Neural progenitor cell (in vitro differentiated cells): ENCODE results near the gene DLEC1.

Source experiments
- CTCF ChIP-seq: fragments of 200-600 bp; sonication (generic); IDR thresholded peaks from 2 replicates; pipeline ENCODE4 v1.5.1; 2017; ENCODE audit warnings: antibody characterized with exemption, mild to moderate bottlenecking
- EZH2 ChIP-seq: fragments of 200-600 bp; sonication (generic); IDR thresholded peaks from 2 replicates; pipeline ENCODE4 v1.6.1; 2017; ENCODE audit warnings: antibody characterized with exemption, mild to moderate bottlenecking, moderate library complexity

DNA sequence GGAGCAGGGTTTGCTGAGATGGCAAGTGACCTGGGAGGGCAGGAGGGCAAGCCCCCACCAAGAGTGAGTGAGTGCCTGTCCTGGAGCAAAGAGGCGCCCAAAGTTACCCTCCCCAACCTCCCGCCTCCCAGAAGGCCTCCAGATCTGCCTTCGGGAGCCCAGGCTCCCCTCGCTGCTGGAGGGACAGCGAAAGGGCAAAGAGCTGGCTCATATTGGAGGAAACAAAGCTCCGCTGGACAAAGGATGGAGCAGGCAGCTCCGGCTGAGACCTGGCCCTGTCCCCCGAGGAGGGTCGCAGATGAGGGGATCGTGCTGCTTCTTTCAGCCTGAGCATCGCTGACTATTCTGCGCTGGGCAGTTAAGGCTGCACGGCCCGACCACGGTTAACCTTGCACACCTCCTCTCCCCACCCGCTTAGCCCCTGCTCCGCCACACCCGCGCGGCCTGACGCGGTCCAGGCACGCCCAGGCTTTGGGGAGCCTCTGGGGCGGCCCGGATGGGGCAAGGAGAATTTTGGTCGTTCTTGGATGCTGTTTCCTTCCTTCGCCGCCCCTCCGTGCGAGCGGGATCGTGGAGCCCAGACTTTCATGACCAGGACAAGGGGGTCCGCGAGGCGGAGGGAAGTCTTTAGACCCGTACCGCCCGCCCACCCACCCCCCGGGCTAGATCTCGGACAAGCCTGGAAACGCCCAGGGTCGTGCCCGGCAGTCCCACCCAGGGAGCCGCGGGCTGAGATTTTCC is 10.2 kb upstream of the DLEC1 start:
- TF ChIP-seq EZH2 (peak; percentile 40), CTCF (no peak)
